Measurements from ENCODE around the gene MACROH2A2. TPM values are rescaled to one million over a fixed set of nuclear protein-coding genes. Genes with fewer than 3 reads are reported as not detected.

MACROH2A2 gene
- total and polyA plus RNA-seq, 2 of the 13 experiments (the other 11 are each of a cell fraction or from before 2014, with no cell fraction given): 9.8 to 43.1 TPM

DNA sequence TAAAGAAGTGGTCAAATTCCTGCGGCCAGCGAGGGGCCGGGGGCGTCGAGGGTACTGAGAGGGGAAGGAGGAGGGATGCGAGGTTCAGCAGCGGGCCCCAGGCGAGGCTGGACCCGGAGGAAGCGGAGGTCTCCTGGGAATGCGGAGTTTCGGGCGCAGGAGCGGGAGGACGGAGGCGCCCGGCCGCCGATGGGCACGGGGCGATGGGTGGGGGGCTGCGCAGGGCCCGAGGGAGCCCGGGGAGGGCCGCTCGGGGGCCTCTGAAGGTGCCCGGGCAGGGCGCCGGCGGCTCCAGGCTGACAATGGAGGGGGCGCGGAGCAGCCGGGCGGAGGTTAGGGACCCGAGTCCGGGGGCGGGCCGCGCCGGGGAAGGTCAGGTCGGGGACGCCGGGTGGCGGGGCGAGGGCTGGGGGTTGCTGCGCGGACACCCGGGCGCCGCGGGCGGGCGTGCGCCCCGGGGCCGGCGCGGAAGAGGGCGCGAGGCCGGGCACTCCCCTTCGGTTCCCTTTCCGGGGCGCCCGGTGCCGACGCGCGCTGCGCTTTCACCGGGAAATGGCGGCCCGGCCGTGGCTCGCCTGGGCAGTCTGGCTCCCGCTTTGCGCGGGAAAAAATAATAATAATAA is 683 bp downstream of the MACROH2A2 start (continued):
- TF ChIP-seq SMC3 (IDR thresholded peaks at IDR 0.05; ENCODE audit: low read length) (no peak), KLF16 (CRISPR knock-in tag; IDR thresholded peaks at IDR 0.05) (0 out of 4 replicates have a peak, but pooled peaks of 1 of the 2 experiments have one; percentile 7), YY1 (IDR thresholded peaks at IDR 0.05; ENCODE audit: insufficient read depth, insufficient replicate concordance, low read depth, low read length) (peak; percentile 83), ZNF225 (CRISPR knock-in tag; IDR thresholded peaks at IDR 0.05) (0 out of 2 replicates have a peak, but pooled peaks have one; percentile 20), TAF1 (CRISPR knock-in tag; IDR thresholded peaks at IDR 0.05) (no peak), PHF21A (CRISPR knock-in tag; IDR thresholded peaks at IDR 0.05) (no peak; the same call in 1 of the 2 replicates), ZNF746 (CRISPR knock-in tag; IDR thresholded peaks at IDR 0.05) (no peak), ZNF496 (CRISPR knock-in tag; IDR thresholded peaks at IDR 0.05; ENCODE audit: insufficient replicate concordance) (no peak), ZNF678 (CRISPR knock-in tag; IDR thresholded peaks at IDR 0.05) (0 out of 2 replicates have a peak, but pooled peaks have one; percentile 49), POLR2AphosphoS5 (IDR thresholded peaks at IDR 0.05; ENCODE audit: low read depth, low read length) (no peak)
- TF ChIP-seq, protein P1, sequence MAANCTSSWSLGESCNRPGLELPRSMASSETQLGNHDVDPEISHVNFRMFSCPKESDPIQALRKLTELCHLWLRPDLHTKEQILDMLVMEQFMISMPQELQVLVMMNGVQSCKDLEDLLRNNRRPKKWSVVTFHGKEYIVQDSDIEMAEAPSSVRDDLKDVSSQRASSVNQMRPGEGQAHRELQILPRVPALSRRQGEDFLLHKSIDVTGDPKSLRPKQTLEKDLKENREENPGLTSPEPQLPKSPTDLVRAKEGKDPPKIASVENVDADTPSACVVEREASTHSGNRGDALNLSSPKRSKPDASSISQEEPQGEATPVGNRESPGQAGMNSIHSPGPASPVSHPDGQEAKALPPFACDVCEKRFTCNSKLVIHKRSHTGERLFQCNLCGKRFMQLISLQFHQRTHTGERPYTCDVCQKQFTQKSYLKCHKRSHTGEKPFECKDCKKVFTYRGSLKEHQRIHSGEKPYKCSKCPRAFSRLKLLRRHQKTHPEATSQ (CRISPR knock-in tag; IDR thresholded peaks at IDR 0.05; ENCODE audit: borderline replicate concordance): no peak
- TF ChIP-seq, protein P2, sequence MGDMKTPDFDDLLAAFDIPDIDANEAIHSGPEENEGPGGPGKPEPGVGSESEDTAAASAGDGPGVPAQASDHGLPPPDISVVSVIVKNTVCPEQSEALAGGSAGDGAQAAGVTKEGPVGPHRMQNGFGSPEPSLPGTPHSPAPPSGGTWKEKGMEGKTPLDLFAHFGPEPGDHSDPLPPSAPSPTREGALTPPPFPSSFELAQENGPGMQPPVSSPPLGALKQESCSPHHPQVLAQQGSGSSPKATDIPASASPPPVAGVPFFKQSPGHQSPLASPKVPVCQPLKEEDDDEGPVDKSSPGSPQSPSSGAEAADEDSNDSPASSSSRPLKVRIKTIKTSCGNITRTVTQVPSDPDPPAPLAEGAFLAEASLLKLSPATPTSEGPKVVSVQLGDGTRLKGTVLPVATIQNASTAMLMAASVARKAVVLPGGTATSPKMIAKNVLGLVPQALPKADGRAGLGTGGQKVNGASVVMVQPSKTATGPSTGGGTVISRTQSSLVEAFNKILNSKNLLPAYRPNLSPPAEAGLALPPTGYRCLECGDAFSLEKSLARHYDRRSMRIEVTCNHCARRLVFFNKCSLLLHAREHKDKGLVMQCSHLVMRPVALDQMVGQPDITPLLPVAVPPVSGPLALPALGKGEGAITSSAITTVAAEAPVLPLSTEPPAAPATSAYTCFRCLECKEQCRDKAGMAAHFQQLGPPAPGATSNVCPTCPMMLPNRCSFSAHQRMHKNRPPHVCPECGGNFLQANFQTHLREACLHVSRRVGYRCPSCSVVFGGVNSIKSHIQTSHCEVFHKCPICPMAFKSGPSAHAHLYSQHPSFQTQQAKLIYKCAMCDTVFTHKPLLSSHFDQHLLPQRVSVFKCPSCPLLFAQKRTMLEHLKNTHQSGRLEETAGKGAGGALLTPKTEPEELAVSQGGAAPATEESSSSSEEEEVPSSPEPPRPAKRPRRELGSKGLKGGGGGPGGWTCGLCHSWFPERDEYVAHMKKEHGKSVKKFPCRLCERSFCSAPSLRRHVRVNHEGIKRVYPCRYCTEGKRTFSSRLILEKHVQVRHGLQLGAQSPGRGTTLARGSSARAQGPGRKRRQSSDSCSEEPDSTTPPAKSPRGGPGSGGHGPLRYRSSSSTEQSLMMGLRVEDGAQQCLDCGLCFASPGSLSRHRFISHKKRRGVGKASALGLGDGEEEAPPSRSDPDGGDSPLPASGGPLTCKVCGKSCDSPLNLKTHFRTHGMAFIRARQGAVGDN (CRISPR knock-in tag; IDR thresholded peaks at IDR 0.05): peak; percentile 5; the same call in 1 of the 2 replicates
- TF ChIP-seq, protein P3, sequence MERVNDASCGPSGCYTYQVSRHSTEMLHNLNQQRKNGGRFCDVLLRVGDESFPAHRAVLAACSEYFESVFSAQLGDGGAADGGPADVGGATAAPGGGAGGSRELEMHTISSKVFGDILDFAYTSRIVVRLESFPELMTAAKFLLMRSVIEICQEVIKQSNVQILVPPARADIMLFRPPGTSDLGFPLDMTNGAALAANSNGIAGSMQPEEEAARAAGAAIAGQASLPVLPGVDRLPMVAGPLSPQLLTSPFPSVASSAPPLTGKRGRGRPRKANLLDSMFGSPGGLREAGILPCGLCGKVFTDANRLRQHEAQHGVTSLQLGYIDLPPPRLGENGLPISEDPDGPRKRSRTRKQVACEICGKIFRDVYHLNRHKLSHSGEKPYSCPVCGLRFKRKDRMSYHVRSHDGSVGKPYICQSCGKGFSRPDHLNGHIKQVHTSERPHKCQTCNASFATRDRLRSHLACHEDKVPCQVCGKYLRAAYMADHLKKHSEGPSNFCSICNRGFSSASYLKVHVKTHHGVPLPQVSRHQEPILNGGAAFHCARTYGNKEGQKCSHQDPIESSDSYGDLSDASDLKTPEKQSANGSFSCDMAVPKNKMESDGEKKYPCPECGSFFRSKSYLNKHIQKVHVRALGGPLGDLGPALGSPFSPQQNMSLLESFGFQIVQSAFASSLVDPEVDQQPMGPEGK (CRISPR knock-in tag; IDR thresholded peaks at IDR 0.05): 0 out of 2 replicates have a peak, but pooled peaks have one; percentile 18
- TF ChIP-seq, protein P4, sequence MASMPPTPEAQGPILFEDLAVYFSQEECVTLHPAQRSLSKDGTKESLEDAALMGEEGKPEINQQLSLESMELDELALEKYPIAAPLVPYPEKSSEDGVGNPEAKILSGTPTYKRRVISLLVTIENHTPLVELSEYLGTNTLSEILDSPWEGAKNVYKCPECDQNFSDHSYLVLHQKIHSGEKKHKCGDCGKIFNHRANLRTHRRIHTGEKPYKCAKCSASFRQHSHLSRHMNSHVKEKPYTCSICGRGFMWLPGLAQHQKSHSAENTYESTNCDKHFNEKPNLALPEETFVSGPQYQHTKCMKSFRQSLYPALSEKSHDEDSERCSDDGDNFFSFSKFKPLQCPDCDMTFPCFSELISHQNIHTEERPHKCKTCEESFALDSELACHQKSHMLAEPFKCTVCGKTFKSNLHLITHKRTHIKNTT (CRISPR knock-in tag; IDR thresholded peaks at IDR 0.05): no peak
- TF ChIP-seq, protein P5, sequence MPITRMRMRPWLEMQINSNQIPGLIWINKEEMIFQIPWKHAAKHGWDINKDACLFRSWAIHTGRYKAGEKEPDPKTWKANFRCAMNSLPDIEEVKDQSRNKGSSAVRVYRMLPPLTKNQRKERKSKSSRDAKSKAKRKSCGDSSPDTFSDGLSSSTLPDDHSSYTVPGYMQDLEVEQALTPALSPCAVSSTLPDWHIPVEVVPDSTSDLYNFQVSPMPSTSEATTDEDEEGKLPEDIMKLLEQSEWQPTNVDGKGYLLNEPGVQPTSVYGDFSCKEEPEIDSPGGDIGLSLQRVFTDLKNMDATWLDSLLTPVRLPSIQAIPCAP (CRISPR knock-in tag; IDR thresholded peaks at IDR 0.05; ENCODE audit: low read depth): no peak
- TF ChIP-seq, protein P6, sequence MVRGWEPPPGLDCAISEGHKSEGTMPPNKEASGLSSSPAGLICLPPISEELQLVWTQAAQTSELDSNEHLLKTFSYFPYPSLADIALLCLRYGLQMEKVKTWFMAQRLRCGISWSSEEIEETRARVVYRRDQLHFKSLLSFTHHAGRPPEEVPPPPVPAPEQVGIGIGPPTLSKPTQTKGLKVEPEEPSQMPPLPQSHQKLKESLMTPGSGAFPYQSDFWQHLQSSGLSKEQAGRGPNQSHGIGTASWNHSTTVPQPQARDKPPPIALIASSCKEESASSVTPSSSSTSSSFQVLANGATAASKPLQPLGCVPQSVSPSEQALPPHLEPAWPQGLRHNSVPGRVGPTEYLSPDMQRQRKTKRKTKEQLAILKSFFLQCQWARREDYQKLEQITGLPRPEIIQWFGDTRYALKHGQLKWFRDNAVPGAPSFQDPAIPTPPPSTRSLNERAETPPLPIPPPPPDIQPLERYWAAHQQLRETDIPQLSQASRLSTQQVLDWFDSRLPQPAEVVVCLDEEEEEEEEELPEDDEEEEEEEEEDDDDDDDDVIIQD (CRISPR knock-in tag; IDR thresholded peaks at IDR 0.05; ENCODE audit: low read depth): no peak
- TF ChIP-seq, protein P7, sequence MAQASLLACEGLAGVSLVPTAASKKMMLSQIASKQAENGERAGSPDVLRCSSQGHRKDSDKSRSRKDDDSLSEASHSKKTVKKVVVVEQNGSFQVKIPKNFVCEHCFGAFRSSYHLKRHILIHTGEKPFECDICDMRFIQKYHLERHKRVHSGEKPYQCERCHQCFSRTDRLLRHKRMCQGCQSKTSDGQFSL (CRISPR knock-in tag; IDR thresholded peaks at IDR 0.05): no peak
